NOMO-1 treated with dmso at 0.1 percent for 144 hours (cell line): ENCODE data around the gene TMCC2.
"Not testable (repeated sequence)": the region's sequence is repeated elsewhere in the genome, so short reads cannot be mapped to it uniquely, and the experiment has no call there.

Source experiments
- DNase-seq: peaks from one replicate; lab custom pipeline; 2025; ENCODE audit not compliant: unreplicated experiment; lab: John Stamatoyannopoulos, UW

Gene TMCC2

DNA sequence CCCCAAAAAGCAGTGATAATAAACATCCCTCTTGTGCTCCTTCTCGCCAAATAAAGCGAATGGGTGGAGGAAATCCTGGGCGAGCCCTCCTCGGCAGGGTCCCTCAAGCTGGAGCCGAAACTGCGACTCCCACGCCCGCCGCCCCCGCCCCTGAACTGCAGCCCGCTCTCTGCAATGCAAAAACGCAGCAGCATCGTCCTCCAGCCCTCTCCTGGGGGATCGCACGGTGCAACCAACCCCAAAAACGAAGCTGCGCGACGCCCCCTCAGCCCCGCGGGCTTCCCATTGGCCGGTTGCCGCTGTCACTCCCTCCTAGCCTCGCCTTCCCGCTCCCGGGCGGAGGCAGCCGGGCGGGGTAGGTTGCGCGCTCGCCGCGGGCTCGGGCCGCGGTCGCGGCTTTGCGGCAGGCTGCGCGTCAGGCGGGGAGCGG, at the start of gene TMCC2:
TSS of gene TMCC2 (plus strand) at position 363 of the 430 bp plus-strand sequence. CDS start 619 bp downstream, outside the sequence.
- peak; percentile 75 for DNase-seq

DNA sequence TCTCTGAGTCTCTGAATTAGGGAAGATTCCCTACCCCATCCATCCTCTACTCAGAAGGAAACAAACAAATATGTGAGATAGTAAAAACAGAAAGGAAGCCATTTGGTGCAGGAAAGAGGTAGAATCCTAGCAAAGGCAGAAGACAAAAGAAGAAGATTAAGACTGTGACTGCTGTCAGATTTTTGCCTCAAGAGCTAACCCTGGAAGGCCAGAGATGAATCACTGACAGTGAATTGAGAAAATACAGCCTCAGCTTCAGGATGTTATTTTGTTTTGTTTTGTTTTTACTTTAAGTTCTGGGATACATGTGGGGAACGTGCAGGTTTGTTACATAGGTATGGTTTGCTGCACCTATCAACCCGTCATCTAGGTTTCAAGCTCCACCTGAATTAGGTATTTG, 47.9 kb upstream of the TMCC2 start:
- DNase-seq, result no peak

- not testable (repeated sequence) for DNase-seq
These were observed 47.4 kb upstream of the TMCC2 start for GRCh38 chr1:205180331-205180730.

DNA sequence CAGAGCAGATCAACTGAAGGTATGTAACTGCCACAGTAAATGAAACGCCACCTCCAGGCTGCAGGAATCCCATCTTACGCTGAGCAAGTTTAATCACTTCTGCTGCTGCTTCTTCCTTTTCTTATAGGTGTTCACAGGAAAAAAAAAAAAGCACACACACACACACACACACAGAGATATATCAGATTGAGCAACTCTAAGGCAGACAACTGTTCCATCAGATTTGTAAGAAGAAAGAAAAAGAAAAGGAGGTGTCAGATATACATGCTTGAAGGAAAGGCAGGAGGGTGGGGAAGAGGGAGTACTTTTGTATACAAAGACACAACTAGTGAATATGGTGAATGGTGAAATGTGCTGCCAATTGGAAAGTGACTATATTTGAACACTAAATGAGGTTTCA, 44.8 kb upstream of the TMCC2 start:
- no peak for DNase-seq

GRCh38 chr1:205183676-205184335, 43.9 kb upstream of the TMCC2 start:
- no peak for DNase-seq

DNA sequence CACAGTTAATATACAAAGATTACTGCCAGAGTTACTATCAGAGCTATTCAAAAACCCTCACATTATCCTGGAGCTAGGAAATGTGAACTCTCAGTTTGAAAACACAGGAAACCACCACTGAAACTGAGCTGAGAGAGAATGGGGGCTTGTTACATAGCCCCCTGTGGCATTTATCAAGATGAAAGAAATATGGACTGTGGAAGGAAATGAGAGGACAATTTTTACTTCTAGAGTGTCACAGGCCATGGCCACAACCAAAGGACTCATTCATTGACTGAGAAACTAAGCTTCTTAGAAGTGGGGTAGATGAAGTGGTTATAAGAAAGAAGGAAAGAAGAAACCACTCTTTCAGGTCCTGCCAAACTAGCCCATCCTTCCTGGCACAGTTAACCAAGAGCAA, 41.6 kb upstream of the TMCC2 start:
- no peak for DNase-seq

GRCh38 chr1:205187420-205187819, 40.3 kb upstream of the TMCC2 start:
- DNase-seq, result no peak

- no peak for DNase-seq
These were observed 39.6 kb upstream of the TMCC2 start for GRCh38 chr1:205188098-205188497.

DNA sequence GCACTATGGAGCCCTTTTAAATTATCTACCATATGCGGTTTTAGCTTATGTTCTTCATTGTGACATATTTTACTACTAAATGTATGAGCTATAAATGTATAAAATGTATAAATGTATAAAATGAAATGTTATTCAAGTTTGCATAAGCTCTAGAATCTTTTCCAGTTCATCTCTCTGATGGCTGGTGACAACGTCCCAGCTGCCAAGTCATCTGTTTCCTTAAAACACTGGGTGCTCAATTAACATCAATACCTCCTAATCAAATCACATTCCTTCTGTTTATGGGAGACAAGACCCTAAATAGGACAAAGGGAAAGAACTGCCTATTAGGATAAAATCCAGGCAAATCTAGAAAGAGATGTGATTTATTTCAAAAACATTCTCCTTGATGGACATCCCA, 39.1 kb upstream of the TMCC2 start:
- DNase-seq, result no peak

- DNase-seq, result no peak
These were observed 38.6 kb upstream of the TMCC2 start for GRCh38 chr1:205189131-205189530.

DNA sequence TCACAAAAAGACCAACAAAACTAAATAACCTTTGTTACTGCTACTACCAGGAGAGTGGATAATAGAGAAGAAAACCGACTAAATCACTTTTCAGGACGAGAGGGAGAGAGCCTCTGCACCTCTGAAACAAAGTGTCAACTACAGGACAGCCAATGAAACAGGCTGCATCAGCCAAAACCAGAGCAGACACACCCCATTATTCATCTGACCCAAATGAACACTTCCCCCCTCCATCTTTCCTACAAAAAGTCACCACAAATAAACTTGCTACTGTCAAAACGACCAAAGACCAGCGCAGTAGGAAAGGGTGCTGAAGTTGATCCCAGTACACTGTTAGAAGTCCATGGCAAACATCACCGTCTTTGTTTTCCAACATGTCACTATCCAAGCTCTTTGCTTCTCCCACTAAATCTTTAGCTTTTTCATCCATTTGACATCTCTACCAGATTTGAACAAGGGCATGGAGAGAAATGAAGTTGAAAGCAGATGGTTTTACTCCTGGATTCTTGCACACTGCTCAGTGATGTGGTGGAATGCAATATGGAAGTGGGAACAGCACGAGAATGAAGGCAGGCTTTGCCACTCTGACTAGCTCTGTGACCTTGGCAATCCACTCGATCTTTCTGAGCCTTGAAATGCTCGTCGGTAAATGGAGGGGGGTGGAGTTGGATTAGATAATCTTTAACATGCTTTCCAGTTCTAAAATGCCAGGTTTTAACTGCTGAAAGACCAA, 36.7 kb upstream of the TMCC2 start:
- no peak for DNase-seq

DNA sequence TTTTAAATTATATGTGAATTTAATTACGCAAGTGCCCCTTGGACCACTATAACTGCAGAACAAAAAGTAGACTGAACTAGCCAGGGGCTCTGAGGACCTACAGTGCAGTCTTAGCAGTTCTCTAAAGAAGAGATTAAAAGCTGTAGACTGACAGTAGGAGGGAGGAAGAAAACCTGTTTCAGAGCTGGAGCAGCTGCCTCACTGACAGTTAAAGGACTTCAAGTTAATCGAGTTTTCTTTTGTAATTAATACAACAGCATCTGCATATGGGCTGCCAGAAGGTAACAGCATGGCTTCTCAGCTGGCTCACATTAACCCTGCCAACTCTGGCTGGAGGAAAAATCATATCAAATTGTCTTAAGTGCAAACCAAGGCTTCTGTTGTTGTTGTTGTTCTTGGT, 36.1 kb upstream of the TMCC2 start:
- DNase-seq, result no peak

GRCh38 chr1:205192287-205192686, 35.5 kb upstream of the TMCC2 start:
- no peak for DNase-seq

- DNase-seq, result no peak
These were observed 28.4 kb upstream of the TMCC2 start for GRCh38 chr1:205199090-205199930.

GRCh38 chr1:205199931-205200299, 27.8 kb upstream of the TMCC2 start:
- DNase-seq, result no peak

GRCh38 chr1:205204552-205204951, 23.2 kb upstream of the TMCC2 start:
- no peak for DNase-seq

- DNase-seq, result no peak
These were observed 22.7 kb upstream of the TMCC2 start for GRCh38 chr1:205205055-205205454.

- DNase-seq, result no peak
These were observed 18.9 kb upstream of the TMCC2 start for GRCh38 chr1:205208811-205209210.

GRCh38 chr1:205210756-205211168, 17.0 kb upstream of the TMCC2 start:
- DNase-seq, result no peak

- DNase-seq, result peak; percentile 91
These were observed 16.4 kb upstream of the TMCC2 start, which contains the start of gene DSTYK for GRCh38 chr1:205211169-205211838. Gene DSTYK, minus strand, starts transcription at chr1:205211702. Its CDS starts 167 bp downstream, at chr1:205211535.
